ENCODE results near the gene PROSER3. TPM values are rescaled to one million over a fixed set of nuclear protein-coding genes. Genes with fewer than 3 reads are reported as not detected.

The PROSER3 gene
- 10.5 and 11.5 TPM in 2 replicates for total RNA-seq

GRCh38 chr19:35757749-35758608, at the start of gene PROSER3:
Gene PROSER3 (plus strand): TSS chr19:35758176. CDS start chr19:35758216, 40 bp downstream.

DNA sequence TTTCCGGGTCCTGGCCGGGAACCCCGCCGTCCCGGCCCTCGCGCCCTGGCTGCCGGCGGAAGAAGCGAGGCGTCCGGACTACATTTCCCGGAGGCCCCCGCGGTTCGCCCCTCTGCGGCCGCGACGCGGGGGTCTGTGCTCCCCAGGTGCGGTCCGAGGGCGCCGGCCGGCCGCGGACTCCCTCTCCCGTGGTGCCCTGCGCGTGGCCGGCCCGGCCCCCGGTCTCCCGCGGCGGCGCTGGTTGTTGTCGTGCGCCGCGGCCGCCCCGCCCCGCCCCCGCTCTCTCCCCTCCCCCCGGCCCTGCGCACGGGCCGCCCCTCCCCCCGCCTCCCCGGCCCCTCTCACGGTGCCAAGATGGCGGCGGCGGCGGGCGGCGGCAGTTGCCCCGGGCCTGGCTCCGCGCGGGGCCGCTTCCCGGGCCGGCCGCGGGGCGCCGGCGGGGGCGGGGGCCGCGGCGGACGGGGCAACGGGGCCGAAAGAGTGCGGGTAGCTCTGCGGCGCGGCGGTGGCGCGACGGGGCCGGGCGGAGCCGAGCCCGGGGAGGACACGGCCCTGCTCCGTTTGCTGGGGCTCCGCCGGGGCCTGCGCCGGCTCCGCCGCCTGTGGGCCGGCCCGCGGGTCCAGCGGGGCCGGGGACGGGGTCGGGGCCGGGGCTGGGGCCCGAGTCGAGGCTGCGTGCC, 40.2 kb upstream of the PROSER3 start, which contains the start of gene KMT2B:
Gene KMT2B (plus strand): TSS at position 339 of the 680 bp plus-strand sequence. CDS start 16 bp downstream, at position 355.

DNA sequence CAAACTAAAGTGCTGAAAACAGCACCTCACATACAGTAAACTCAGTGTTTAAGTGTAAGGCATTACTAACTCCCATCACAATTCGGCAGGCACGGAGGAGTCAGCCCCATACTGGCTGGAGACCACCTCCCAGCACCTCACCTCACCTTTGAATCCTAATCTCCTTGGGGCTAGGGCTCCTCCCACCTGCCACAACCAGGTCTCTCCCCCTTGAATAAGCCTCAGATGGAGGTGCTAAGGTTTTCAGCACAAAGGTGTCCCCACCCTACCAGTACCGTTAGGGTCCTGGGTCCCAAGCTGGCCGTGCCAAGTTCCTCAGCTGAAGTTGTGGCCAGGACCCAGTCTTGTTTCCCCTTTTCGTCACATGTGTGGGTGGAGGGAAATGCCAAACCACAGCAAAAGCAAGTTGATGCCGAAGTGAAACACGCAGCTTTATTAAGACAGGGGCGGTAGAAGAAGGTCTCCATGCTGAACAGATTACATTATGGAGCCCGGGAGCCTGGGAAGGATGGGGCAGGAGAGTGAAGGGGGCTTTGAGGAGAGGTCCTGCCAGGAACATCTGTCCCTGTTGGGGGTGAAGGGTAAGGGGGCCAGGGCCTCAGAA, 15.8 kb upstream of the PROSER3 start, which contains the start of gene IGFLR1:
Gene IGFLR1 (minus strand): TSS at position 332 of the 604 bp plus-strand sequence. CDS start 1,272 bp downstream, outside the sequence.

GRCh38 chr19:35745328-35746086, 12.5 kb upstream of the PROSER3 start, which contains the start of the genes PSENEN and U2AF1L4:
Gene PSENEN (plus strand): TSS chr19:35745651. CDS start chr19:35745931, 280 bp downstream.
Gene U2AF1L4 (minus strand): TSS chr19:35745418. CDS start chr19:35745391, 27 bp downstream.

GRCh38 chr19:35748106-35749020, 9.6 kb upstream of the PROSER3 start, which contains the start of gene LIN37:
Gene LIN37 (plus strand): TSS chr19:35748576. CDS start chr19:35748725, 149 bp downstream.

DNA sequence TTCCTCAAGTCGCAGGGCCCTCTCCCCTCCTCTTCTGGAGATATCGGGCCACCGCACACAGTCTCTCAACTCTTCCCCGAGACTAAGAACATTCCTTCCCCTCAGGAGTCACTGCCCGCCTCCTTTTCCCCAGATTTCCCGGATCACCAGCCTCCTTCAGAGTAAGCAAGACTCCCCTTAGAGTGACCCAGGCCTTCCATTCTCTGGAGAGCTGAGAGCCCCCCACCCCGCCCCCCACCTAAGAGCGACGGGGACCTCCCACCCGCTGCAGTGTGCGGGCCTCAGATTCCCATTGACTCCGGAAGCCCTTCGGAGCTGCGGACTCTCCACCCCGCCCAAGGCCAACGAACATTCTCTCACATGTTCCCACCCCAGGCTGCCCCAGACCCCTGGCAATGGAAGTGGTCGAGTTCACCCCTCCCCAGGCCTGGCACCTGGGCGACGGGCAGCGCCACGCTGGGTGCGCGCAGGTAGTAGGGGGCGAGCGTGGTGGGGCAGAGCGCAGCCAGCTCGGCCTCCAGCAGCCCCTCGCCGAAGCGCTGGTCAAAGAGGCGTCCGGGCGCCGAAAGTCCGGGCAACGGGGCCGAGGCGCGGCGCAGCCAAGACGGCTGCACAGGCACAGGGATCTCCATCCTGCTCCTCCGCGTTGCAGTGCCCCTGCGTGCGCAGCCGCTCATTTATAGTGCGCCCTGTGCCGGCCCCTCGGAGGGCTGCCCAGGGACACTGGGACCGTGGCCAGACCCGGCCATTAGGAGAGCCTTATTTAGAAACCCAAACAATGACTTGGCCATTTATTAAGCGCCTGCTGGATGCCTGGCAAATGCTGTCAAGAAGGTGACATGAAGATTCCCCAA, 1.4 kb upstream of the PROSER3 start, which contains the start of gene HSPB6:
Gene HSPB6 (minus strand): TSS at position 653 of the 854 bp plus-strand sequence. CDS start 21 bp downstream, at position 632.

DNA sequence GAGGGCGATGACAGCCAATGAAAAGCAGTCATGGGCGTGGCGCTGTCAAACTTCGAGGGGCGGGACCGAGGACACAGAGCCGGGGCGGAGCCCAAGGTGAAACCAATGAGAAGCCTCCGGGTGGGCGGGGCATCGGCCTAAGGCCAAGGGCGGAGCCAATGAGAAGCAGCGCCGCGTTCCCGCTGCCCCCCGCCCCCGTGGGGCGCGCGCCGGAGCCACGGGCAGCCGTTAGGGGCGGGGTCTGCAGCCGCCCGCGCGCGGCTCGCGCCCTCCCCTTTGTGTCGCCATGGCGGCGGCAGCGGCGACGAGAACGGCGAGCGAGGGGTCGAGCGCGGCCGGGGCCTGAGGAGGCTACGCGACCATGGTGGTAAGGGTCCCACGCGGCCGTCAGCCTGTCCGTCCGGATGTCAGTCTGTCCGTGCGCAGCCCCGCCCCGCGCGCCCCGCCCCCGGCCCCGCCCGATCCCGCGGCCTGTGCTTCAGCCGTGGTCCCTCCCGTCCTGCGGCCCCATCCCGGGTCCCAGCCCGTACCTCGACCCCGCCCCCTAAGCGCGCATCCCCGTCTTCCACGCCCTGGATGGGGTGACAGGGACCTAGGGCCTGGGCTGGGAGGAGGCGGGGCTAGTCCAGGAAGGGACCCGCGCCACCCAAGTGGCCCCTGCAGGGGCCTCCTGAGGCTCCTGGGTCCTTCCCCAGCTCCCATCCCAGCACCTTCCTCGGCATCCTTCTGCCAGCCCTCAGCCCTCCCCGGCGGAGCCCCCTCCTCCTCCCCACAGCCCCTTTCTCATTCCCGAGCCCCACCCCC, 17.5 kb downstream of the PROSER3 start, which contains the start of gene ARHGAP33:
Gene ARHGAP33 (plus strand): TSS at position 267 of the 804 bp plus-strand sequence. CDS start 95 bp downstream, at position 362.

DNA sequence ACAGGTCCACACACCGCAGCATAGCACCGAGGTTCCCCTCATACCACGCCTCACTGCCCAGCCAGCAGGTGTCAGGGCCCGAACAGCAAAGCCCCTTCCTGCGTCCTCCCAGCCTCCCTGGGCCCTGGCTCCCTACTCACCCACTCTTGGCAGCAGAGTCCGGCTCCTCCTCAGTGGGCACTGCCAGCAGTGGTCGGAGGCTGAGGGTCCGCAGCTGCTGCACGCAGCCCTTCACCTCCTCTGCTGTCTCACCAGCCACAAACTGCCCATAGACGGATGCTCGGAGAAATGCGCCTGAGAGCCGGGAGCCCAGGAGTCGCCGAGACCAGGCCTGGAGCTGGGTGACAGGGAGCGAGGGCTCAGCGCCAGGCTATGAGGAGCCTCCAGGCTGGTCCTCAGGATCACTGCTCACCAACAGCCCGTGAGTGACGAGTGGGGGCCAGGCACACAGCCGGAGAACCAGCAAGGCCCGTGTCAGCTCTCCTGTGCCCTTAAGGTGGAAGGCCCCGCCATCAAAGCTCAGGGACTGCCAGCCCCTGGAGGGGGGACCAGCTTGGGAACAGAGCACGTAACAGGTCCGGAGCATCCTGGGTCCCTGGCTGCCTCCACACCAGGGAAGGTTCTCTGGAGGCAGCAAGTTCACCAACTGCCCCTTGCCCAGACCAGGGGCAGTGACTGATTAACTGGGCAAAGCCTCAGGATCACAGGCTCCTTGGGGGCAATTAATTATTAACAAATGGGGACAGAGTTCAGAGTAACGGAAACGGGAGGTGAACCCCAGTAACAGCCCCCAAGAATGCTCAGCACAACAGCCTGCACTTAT, 54.5 kb downstream of the PROSER3 start, which contains the start of gene PRODH2:
Gene PRODH2 (minus strand): TSS at position 626 of the 823 bp plus-strand sequence. CDS start 40 bp downstream, at position 586.

Other genes with a start within 250 kb of the PROSER3 start
- 11.0 and 12.1 TPM in 2 replicates for gene DMKN, start 244.5 kb upstream of the PROSER3 start, total RNA-seq
- 1.4 and 3.9 TPM in 2 replicates for gene SBSN, start 229.9 kb upstream of the PROSER3 start, total RNA-seq
- gene GAPDHS, start 224.7 kb upstream of the PROSER3 start, total RNA-seq: not detected in 2 replicates
- 94.5 and 116 TPM in 2 replicates for gene TMEM147, start 212.6 kb upstream of the PROSER3 start, total RNA-seq
- not detected in 2 replicates for gene ATP4A, start 194.5 kb upstream of the PROSER3 start, total RNA-seq
- not detected in 2 replicates for gene PMIS2, start 172.0 kb upstream of the PROSER3 start, total RNA-seq
- gene HAUS5, start 145.4 kb upstream of the PROSER3 start, total RNA-seq: 14.9 and 19.6 TPM in 2 replicates
- gene RBM42, start 129.1 kb upstream of the PROSER3 start, total RNA-seq: 92.3 and 98.7 TPM in 2 replicates
- 1.4 TPM in 1 of 2 replicates, not detected in the other for gene ETV2, start 116.4 kb upstream of the PROSER3 start, total RNA-seq
- gene COX6B1, start 109.9 kb upstream of the PROSER3 start, total RNA-seq: 630 and 856 TPM in 2 replicates
- not detected in 2 replicates for gene UPK1A, start 91.7 kb upstream of the PROSER3 start, total RNA-seq
- gene ZBTB32, start 53.6 kb upstream of the PROSER3 start, total RNA-seq: not detected in 2 replicates
- gene KMT2B, start 40.2 kb upstream of the PROSER3 start, total RNA-seq: 7.5 and 9.7 TPM in 2 replicates
- gene IGFLR1, start 15.7 kb upstream of the PROSER3 start, total RNA-seq: 0.29 and 3.9 TPM in 2 replicates
- 4.8 and 6.1 TPM in 2 replicates for gene U2AF1L4, start 12.8 kb upstream of the PROSER3 start, total RNA-seq
- 58.7 and 68.6 TPM in 2 replicates for gene PSENEN, start 12.5 kb upstream of the PROSER3 start, total RNA-seq
- gene LIN37, start 9.6 kb upstream of the PROSER3 start, total RNA-seq: 16.0 and 19.6 TPM in 2 replicates
- gene HSPB6, start 1.1 kb upstream of the PROSER3 start, total RNA-seq: 25.7 and 41.2 TPM in 2 replicates
- 1.4 and 9.9 TPM in 2 replicates for gene ARHGAP33, start 17.4 kb downstream of the PROSER3 start, total RNA-seq
- gene PRODH2, start 54.7 kb downstream of the PROSER3 start, total RNA-seq: not detected in 2 replicates
- not detected in 2 replicates for gene NPHS1, start 94.3 kb downstream of the PROSER3 start, total RNA-seq
- 0.86 TPM in 1 of 2 replicates, not detected in the other for gene KIRREL2, start 98.7 kb downstream of the PROSER3 start, total RNA-seq
- gene APLP1, start 110.4 kb downstream of the PROSER3 start, total RNA-seq: 18.4 and 45.8 TPM in 2 replicates
- gene NFKBID, start 142.4 kb downstream of the PROSER3 start, total RNA-seq: 3.7 and 7.1 TPM in 2 replicates
- gene HCST, start 144.4 kb downstream of the PROSER3 start, total RNA-seq: not detected in 2 replicates
- gene TYROBP, start 150.1 kb downstream of the PROSER3 start, total RNA-seq: not detected in 2 replicates
- gene LRFN3, start 178.2 kb downstream of the PROSER3 start, total RNA-seq: 2.6 and 3.2 TPM in 2 replicates
- gene SDHAF1, start 237.0 kb downstream of the PROSER3 start, total RNA-seq: 20.4 and 34.9 TPM in 2 replicates

All from myometrial cell (primary cell).